ENCODE data around the gene PSMA1. TPM values are rescaled to one million over a fixed set of nuclear protein-coding genes. Genes with fewer than 3 reads are reported as not detected.

PSMA1 gene
- total and polyA plus RNA-seq, 2 experiments from 2014 or later, result 159 to 303 TPM

DNA sequence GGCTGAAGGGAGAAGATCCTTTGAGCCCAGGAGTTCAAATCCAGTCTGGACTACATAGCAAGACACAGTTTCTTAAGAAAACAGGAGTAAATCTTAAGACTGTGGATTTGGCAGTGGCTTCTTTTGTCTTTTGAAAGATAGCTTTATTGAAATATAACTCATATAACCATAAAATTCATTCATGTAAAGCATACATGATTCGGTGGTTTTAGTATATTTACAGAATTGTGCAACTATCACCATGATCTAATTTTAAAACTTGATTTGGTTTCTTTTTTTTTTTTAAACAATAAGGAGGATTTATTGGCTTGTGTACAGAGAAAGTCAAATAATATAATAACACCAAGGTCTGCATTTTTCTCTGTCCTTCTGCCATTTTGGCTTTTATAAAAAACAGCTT, 23.1 kb upstream of the PSMA1 start:
- H3K27ac ChIP-seq, result no peak overlapping the region
- H3K79me2 ChIP-seq (ENCODE audit: insufficient read depth), result no peaks in the 10 kb centered on the region

DNA sequence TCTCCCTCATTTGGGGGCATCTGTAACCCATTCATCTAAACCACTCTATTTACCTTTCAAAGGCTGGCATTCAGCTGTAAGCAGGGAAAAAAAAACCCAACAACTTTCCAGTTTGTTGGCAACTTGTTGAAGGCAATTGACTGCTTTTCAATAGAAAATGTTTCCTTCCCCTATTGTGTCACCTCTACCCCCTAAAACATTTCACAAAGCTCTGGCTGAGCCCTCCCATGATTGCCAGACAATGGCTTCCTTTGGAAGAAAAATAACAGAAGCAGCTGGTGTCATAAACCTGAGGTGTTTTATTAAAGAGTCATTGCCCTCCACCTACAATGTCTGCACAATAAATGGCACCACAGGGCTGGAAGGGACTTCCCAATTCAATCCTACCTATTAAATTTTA, 22.1 kb upstream of the PSMA1 start:
- Histone ChIP-seq H3K27ac (no peak overlapping the region), H2AFZ (no peak overlapping the region), H3K9ac (no peak overlapping the region), H3K4me1 (ENCODE audit: insufficient read depth) (no peaks in the 10 kb centered on the region), H3K9me3 (ENCODE audit: low read depth) (no peaks in the 10 kb centered on the region), H3K4me2 (ENCODE audit: unreplicated experiment) (no peak overlapping the region), H4K20me1 (ENCODE audit: insufficient read depth) (no peaks in the 10 kb centered on the region), H3K36me3 (ENCODE audit: low read depth) (no peaks in the 10 kb centered on the region), H3K9me2 (ENCODE audit: insufficient read depth) (no peaks in the 10 kb centered on the region), H3F3A (ENCODE audit: insufficient read depth) (no peaks in the 10 kb centered on the region; the same call in 1 of the 2 replicates), H3K79me2 (ENCODE audit: insufficient read depth) (no peaks in the 10 kb centered on the region), H3K4me3 (no peak overlapping the region), H3K27me3 (replicated peaks; ENCODE audit: insufficient read depth) (no peaks in the 10 kb centered on the region)
- no peak for TF ChIP-seq EZH2 (IDR thresholded peaks at IDR 0.05; ENCODE audit: insufficient read depth, poor library complexity, severe bottlenecking)
- no peak for TF ChIP-seq EZH2phosphoT487 (IDR thresholded peaks at IDR 0.05; ENCODE audit: insufficient read depth, low read depth)
- in situ Hi-C loops (cut with MboI), result loop anchor here (25.0 kb wide), 1 partner anchor 370 kb away; no protein-coding TSS in a partner anchor
- DNase-seq, result no peak

More for the DNA sequence above, 23.1 kb upstream of the PSMA1 start:
- Histone ChIP-seq H2AFZ (no peak overlapping the region), H3K36me3 (ENCODE audit: low read depth) (no peaks in the 10 kb centered on the region), H3K4me2 (ENCODE audit: unreplicated experiment) (no peak overlapping the region), H3K4me3 (no peak overlapping the region), H3K4me1 (ENCODE audit: insufficient read depth) (no peaks in the 10 kb centered on the region), H3F3A (ENCODE audit: insufficient read depth) (no peaks in the 10 kb centered on the region; the same call in 1 of the 2 replicates), H4K20me1 (ENCODE audit: insufficient read depth) (no peaks in the 10 kb centered on the region), H3K9me3 (ENCODE audit: low read depth) (no peaks in the 10 kb centered on the region), H3K27me3 (replicated peaks; ENCODE audit: insufficient read depth) (no peaks in the 10 kb centered on the region), H3K9ac (no peak overlapping the region), H3K9me2 (ENCODE audit: insufficient read depth) (no peaks in the 10 kb centered on the region)
- 81 to 83% methylated on average over 1 of the region's 1 CpG for WGBS, 2 experiments (ENCODE audit: low coverage in 1 of 2, low lambda C conversion rate in 2 of 2, missing lambda C conversion rate in 2 of 2)
- DNase-seq, result no peak
- in situ Hi-C loops (cut with MboI), result loop anchor here (25.0 kb wide), 1 partner anchor 369 kb away; no protein-coding TSS in a partner anchor
- TF ChIP-seq EZH2 (IDR thresholded peaks at IDR 0.05; ENCODE audit: insufficient read depth, poor library complexity, severe bottlenecking), result no peak
- no peak for TF ChIP-seq EZH2phosphoT487 (IDR thresholded peaks at IDR 0.05; ENCODE audit: insufficient read depth, low read depth)

DNA sequence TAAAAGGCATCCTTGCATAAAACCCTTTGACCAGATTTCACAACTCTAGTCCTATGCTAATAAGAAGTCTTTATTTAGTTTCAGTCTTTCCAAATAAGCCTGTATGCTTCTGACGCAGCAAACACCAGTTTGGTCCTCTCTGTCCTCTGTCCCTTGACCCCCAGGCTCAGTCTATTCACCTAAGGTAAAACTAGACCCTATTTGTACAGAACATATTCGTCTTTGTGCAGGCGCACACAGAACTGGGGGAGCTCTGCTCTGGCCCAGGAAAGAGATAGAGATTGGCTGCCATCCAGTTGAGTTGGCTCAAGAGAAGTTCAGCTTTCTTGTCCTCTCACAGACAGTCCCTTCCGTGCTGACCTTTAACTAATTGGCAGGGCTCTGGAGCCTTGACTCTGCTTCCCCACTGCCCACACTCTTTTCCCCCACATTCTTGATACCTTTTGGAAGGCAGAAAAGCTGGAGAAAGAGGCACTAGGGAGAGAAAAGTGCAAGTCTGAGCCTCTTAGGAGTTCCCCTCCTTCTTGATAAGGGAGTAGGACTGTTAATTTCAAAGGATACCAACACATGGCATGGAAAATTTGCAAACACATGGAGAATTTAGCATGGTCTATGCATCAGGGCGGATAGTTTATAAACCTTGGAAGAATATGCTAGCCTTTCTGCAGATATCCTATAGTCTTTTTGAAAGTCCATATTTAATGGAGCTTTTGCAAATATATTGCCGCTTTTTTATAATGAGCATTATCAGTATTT, 21.2 kb upstream of the PSMA1 start:
- WGBS, 2 experiments (ENCODE audit: low coverage in 1 of 2, low lambda C conversion rate in 2 of 2, missing lambda C conversion rate in 2 of 2), result 47 to 49% methylated on average over 6 of the region's 6 CpGs
- Histone ChIP-seq H4K20me1 (ENCODE audit: insufficient read depth) (no peaks in the 10 kb centered on the region), H3K4me2 (ENCODE audit: unreplicated experiment) (no peak overlapping the region), H3K4me1 (ENCODE audit: insufficient read depth) (no peaks in the 10 kb centered on the region), H3K27me3 (replicated peaks; ENCODE audit: insufficient read depth) (no peaks in the 10 kb centered on the region), H3F3A (ENCODE audit: insufficient read depth) (no peaks in the 10 kb centered on the region; the same call in 1 of the 2 replicates), H3K9me3 (ENCODE audit: low read depth) (no peaks in the 10 kb centered on the region), H3K27ac (no peak overlapping the region), H3K4me3 (no peak overlapping the region), H3K36me3 (ENCODE audit: low read depth) (no peaks in the 10 kb centered on the region), H3K79me2 (ENCODE audit: insufficient read depth) (no peaks in the 10 kb centered on the region), H2AFZ (no peak overlapping the region), H3K9ac (no peak overlapping the region), H3K9me2 (ENCODE audit: insufficient read depth) (no peaks in the 10 kb centered on the region)
- TF ChIP-seq EZH2 (IDR thresholded peaks at IDR 0.05; ENCODE audit: insufficient read depth, poor library complexity, severe bottlenecking) (no peak), EZH2phosphoT487 (IDR thresholded peaks at IDR 0.05; ENCODE audit: insufficient read depth, low read depth) (no peak)
- in situ Hi-C loops (cut with MboI), result loop anchor here (25.0 kb wide), 1 partner anchor 371 kb away; no protein-coding TSS in a partner anchor
- DNase-seq, result no peak

DNA sequence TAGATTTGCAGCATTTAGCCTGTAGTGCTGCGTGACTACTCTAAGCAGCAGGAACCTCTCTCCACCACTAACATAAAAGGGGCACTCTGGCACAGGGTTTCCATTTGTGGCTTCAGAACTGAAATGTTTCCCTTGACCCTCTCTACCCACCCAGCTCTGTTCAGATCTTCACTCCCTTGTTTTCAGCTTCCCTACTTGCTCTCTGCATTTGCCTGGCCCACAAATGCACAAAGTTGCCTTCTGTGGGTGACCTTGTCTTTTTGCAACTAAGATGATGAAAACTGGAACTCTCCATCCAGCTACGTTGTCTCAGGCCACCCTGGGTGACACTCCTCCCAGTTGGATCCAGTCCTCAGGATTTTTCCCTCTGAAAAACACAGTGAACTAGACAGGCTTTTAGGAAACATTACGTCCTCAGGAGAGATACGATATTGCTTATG, 19.8 kb upstream of the PSMA1 start:
- WGBS, 2 experiments (ENCODE audit: low coverage in 1 of 2, low lambda C conversion rate in 2 of 2, missing lambda C conversion rate in 2 of 2), result 35 to 38% methylated on average over 4 of the region's 4 CpGs
- no peaks in the 10 kb centered on the region for H3K27me3 ChIP-seq (replicated peaks; ENCODE audit: insufficient read depth)
- H3K36me3 ChIP-seq (ENCODE audit: low read depth), result no peaks in the 10 kb centered on the region
- no peaks in the 10 kb centered on the region for H3K79me2 ChIP-seq (ENCODE audit: insufficient read depth)
- no peaks in the 10 kb centered on the region for H4K20me1 ChIP-seq (ENCODE audit: insufficient read depth)
- no peaks in the 10 kb centered on the region; the same call in 1 of the 2 replicates for H3F3A ChIP-seq (ENCODE audit: insufficient read depth)
- H3K27ac ChIP-seq, result no peak overlapping the region
- no peak overlapping the region for H3K4me2 ChIP-seq (ENCODE audit: unreplicated experiment)
- no peaks in the 10 kb centered on the region for H3K9me2 ChIP-seq (ENCODE audit: insufficient read depth)
- in situ Hi-C loops (cut with MboI), result loop anchor here (25.0 kb wide), 1 partner anchor 372 kb away; no protein-coding TSS in a partner anchor
- H2AFZ ChIP-seq, result peak overlapping the region; percentile 39; the same call in 1 of the 2 replicates
- no peak for TF ChIP-seq EZH2 (IDR thresholded peaks at IDR 0.05; ENCODE audit: insufficient read depth, poor library complexity, severe bottlenecking)
- TF ChIP-seq EZH2phosphoT487 (IDR thresholded peaks at IDR 0.05; ENCODE audit: insufficient read depth, low read depth), result no peak
- no peaks in the 10 kb centered on the region for H3K4me1 ChIP-seq (ENCODE audit: insufficient read depth)
- no peaks in the 10 kb centered on the region for H3K9me3 ChIP-seq (ENCODE audit: low read depth)
- no peak for DNase-seq
- no peak overlapping the region for H3K4me3 ChIP-seq
- H3K9ac ChIP-seq, result no peak overlapping the region
